HepG2 (cell line): ENCODE results near the gene ADAMTS13. TPM values are rescaled to one million over a fixed set of nuclear protein-coding genes. Genes with fewer than 3 reads are reported as not detected.
A peak's percentile ranks its signal among the peaks of the same experiment; 100 is the strongest.

Experiments used
- ELF1 ChIP-seq: sonication (generic); formaldehyde crosslinking; IDR thresholded peaks from 2 replicates; pipeline ENCODE4 v1.4.0; 2020; ENCODE audit warnings: missing genetic modification reagents
- MAX ChIP-seq: IDR thresholded peaks from 2 replicates; pipeline ENCODE4 v1.6.1; 2012; ENCODE audit warnings: inconsistent platforms
- PHF21A ChIP-seq: sonication (generic); formaldehyde crosslinking; IDR thresholded peaks from 2 replicates; pipeline ENCODE4 v1.5.0; 2020; ENCODE audit warnings: mild to moderate bottlenecking, missing genetic modification reagents
- RAD21 ChIP-seq: fragments of 450-650 bp; formaldehyde crosslinking; IDR thresholded peaks from 2 replicates; pipeline ENCODE4 v1.5.0; 2020; ENCODE audit warnings: mild to moderate bottlenecking
- SAP130 ChIP-seq: IDR thresholded peaks from 2 replicates; pipeline ENCODE4 v1.6.1; 2016; ENCODE audit warnings: low read depth
- SOX6 ChIP-seq, 2 experiments: fragments of 450-650 bp in 1 of 2; sonication (generic) in 1 of 2; formaldehyde crosslinking in 1 of 2; IDR thresholded peaks; 2 replicates each; pipeline versions ENCODE4 v1.4.0 to v1.6.1; 2017 to 2020; ENCODE audit warnings: antibody characterized with exemption in 1 of 2, mild to moderate bottlenecking in 1 of 2, missing genetic modification reagents in 1 of 2
- ZBTB4 ChIP-seq: sonication (generic); formaldehyde crosslinking; IDR thresholded peaks from 2 replicates; pipeline ENCODE4 v1.4.0; 2020; ENCODE audit warnings: missing genetic modification reagents, mild to moderate bottlenecking, borderline replicate concordance
- ZBTB7B ChIP-seq: sonication (generic); formaldehyde crosslinking; IDR thresholded peaks from 2 replicates; pipeline ENCODE4 v1.4.0; 2020; ENCODE audit warnings: missing genetic modification reagents
- ZFX ChIP-seq: sonication (generic); formaldehyde crosslinking; IDR thresholded peaks from 2 replicates; pipeline ENCODE4 v1.4.0; 2020; ENCODE audit warnings: mild to moderate bottlenecking, low read depth, missing genetic modification reagents, moderate library complexity
- ZNF567 ChIP-seq: sonication (generic); formaldehyde crosslinking; IDR thresholded peaks from 2 replicates; pipeline ENCODE4 v1.8.1; 2023; ENCODE audit warnings: mild to moderate bottlenecking, missing genetic modification reagents, borderline replicate concordance
- polyA plus RNA-seq, 8 experiments: library from polyadenylated mRNA; depleted of rRNA in 3 of 8; stranded (reverse) in 7 of 8; unstranded in 1 of 8; fragments of >200 nt; fragmentation: Illumina TruSeq in 4 of 8; extraction: Trizol in 4 of 8; gene quantifications; 2 replicates each; pipeline versions ENCODE4 v1.2.1 to v1.2.3, GENCODE V29; 2011 to 2016; ENCODE audit warnings: low read depth in 4 of 8, missing spikeins in 1 of 8, mixed read lengths in 1 of 8; ENCODE audit not compliant: insufficient read depth in 1 of 8
- total RNA-seq, 5 experiments: library from RNA; depleted of rRNA; stranded (reverse); fragments of >200 nt; fragmentation: Illumina TruSeq; extraction: Trizol; gene quantifications; 2 replicates each; pipeline ENCODE4 v1.2.3, GENCODE V29; 2016; ENCODE audit warnings: low read depth in 1 of 5
- TF ChIP-seq, protein P1 (sequence below): sonication (generic); formaldehyde crosslinking; IDR thresholded peaks from 2 replicates; pipeline ENCODE4 v1.4.0; 2020; ENCODE audit warnings: mild to moderate bottlenecking, missing genetic modification reagents
- TF ChIP-seq, protein P2 (sequence below): sonication (generic); formaldehyde crosslinking; IDR thresholded peaks from 2 replicates; pipeline ENCODE4 v1.5.1; 2020; ENCODE audit warnings: mild to moderate bottlenecking, missing genetic modification reagents, moderate library complexity
- TF ChIP-seq, protein P3 (sequence below): sonication (generic); formaldehyde crosslinking; IDR thresholded peaks from 2 replicates; pipeline ENCODE4 v1.5.0; 2020; ENCODE audit warnings: mild to moderate bottlenecking, missing genetic modification reagents, borderline replicate concordance

Gene ADAMTS13
- total and polyA plus RNA-seq, 2 of the 13 experiments (the other 11 are each of a cell fraction or from before 2014, with no cell fraction given), result 0.91 to 4.5 TPM

DNA sequence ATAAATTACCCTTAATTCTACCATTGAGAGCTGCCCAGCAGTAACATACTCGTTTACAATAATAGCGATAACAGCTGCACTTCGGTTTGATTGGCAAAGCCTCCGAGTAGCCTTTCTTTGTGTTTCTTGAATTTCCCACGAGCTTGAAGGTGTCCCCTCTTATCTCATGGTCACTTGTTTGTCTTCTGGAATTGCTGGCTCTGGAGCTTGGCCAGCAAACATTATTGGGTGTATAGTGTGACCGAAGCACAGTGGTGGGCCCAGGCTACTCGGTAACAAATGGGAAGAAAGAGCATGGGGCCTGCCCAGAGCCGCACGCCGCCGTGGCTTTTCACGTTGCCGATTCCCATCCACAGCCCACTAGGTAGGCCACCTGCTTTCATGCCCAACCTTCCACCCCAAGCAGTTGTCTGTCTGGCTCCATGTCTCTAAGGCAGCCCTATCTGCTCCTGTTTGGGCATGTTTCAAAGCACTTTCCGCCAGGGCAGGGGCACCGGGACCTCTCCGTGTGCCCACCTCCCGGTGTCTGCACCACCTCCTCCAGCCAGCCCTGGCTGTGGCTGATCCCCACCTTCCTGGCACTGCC lies 37.3 kb upstream of the ADAMTS13 start (continued):
- TF ChIP-seq, protein P1, sequence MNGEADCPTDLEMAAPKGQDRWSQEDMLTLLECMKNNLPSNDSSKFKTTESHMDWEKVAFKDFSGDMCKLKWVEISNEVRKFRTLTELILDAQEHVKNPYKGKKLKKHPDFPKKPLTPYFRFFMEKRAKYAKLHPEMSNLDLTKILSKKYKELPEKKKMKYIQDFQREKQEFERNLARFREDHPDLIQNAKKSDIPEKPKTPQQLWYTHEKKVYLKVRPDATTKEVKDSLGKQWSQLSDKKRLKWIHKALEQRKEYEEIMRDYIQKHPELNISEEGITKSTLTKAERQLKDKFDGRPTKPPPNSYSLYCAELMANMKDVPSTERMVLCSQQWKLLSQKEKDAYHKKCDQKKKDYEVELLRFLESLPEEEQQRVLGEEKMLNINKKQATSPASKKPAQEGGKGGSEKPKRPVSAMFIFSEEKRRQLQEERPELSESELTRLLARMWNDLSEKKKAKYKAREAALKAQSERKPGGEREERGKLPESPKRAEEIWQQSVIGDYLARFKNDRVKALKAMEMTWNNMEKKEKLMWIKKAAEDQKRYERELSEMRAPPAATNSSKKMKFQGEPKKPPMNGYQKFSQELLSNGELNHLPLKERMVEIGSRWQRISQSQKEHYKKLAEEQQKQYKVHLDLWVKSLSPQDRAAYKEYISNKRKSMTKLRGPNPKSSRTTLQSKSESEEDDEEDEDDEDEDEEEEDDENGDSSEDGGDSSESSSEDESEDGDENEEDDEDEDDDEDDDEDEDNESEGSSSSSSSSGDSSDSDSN (CRISPR knock-in tag), result peak; percentile 46; the same call in 1 of the 2 replicates
- TF ChIP-seq ZFX (peak; percentile 60), SAP130 (CRISPR knock-in tag) (0 out of 2 replicates have a peak, but pooled peaks have one; percentile 4), MAX (peak; percentile 44; the same call in 1 of the 2 replicates), ZNF567 (CRISPR knock-in tag) (0 out of 2 replicates have a peak, but pooled peaks have one; percentile 33), ZBTB4 (CRISPR knock-in tag) (peak; percentile 64; the same call in 1 of the 2 replicates), SOX6 (IDR thresholded peaks at IDR 0.05) (no peak), SOX6 (CRISPR knock-in tag; IDR thresholded peaks at IDR 0.05) (peak; percentile 30; the same call in 1 of the 2 replicates), RAD21 (CRISPR knock-in tag) (no peak), ELF1 (CRISPR knock-in tag) (no peak), PHF21A (CRISPR knock-in tag) (0 out of 2 replicates have a peak, but pooled peaks have one; percentile 37), ZBTB7B (CRISPR knock-in tag) (0 out of 2 replicates have a peak, but pooled peaks have one; percentile 21)
- TF ChIP-seq, protein P2, sequence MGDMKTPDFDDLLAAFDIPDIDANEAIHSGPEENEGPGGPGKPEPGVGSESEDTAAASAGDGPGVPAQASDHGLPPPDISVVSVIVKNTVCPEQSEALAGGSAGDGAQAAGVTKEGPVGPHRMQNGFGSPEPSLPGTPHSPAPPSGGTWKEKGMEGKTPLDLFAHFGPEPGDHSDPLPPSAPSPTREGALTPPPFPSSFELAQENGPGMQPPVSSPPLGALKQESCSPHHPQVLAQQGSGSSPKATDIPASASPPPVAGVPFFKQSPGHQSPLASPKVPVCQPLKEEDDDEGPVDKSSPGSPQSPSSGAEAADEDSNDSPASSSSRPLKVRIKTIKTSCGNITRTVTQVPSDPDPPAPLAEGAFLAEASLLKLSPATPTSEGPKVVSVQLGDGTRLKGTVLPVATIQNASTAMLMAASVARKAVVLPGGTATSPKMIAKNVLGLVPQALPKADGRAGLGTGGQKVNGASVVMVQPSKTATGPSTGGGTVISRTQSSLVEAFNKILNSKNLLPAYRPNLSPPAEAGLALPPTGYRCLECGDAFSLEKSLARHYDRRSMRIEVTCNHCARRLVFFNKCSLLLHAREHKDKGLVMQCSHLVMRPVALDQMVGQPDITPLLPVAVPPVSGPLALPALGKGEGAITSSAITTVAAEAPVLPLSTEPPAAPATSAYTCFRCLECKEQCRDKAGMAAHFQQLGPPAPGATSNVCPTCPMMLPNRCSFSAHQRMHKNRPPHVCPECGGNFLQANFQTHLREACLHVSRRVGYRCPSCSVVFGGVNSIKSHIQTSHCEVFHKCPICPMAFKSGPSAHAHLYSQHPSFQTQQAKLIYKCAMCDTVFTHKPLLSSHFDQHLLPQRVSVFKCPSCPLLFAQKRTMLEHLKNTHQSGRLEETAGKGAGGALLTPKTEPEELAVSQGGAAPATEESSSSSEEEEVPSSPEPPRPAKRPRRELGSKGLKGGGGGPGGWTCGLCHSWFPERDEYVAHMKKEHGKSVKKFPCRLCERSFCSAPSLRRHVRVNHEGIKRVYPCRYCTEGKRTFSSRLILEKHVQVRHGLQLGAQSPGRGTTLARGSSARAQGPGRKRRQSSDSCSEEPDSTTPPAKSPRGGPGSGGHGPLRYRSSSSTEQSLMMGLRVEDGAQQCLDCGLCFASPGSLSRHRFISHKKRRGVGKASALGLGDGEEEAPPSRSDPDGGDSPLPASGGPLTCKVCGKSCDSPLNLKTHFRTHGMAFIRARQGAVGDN (CRISPR knock-in tag), result peak; percentile 79
- TF ChIP-seq, protein P3, sequence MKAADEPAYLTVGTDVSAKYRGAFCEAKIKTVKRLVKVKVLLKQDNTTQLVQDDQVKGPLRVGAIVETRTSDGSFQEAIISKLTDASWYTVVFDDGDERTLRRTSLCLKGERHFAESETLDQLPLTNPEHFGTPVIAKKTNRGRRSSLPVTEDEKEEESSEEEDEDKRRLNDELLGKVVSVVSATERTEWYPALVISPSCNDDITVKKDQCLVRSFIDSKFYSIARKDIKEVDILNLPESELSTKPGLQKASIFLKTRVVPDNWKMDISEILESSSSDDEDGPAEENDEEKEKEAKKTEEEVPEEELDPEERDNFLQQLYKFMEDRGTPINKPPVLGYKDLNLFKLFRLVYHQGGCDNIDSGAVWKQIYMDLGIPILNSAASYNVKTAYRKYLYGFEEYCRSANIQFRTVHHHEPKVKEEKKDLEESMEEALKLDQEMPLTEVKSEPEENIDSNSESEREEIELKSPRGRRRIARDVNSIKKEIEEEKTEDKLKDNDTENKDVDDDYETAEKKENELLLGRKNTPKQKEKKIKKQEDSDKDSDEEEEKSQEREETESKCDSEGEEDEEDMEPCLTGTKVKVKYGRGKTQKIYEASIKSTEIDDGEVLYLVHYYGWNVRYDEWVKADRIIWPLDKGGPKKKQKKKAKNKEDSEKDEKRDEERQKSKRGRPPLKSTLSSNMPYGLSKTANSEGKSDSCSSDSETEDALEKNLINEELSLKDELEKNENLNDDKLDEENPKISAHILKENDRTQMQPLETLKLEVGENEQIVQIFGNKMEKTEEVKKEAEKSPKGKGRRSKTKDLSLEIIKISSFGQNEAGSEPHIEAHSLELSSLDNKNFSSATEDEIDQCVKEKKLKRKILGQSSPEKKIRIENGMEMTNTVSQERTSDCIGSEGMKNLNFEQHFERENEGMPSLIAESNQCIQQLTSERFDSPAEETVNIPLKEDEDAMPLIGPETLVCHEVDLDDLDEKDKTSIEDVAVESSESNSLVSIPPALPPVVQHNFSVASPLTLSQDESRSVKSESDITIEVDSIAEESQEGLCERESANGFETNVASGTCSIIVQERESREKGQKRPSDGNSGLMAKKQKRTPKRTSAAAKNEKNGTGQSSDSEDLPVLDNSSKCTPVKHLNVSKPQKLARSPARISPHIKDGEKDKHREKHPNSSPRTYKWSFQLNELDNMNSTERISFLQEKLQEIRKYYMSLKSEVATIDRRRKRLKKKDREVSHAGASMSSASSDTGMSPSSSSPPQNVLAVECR, result peak; percentile 47; the same call in 1 of the 2 replicates
